Endothelial cell of umbilical vein (primary cell): Measurements from ENCODE around the gene TTN.

Source experiments
- POLR2AphosphoS5 ChIP-seq: IDR thresholded peaks from 2 replicates; pipeline ENCODE4 v1.6.1; 2012; ENCODE audit warnings: low read depth, mild to moderate bottlenecking, control low read depth, low read length, moderate library complexity; ENCODE audit not compliant: insufficient read depth
- TF ChIP-seq, protein P1 (sequence below), 2 donors: IDR thresholded peaks; 1 replicate in 1 of 2; 2 replicates in 1 of 2; pipeline ENCODE4 v1.5.1; 2011; ENCODE audit warnings: low read length in 2 of 2, mild to moderate bottlenecking in 2 of 2, moderate library complexity in 2 of 2, control low read depth in 1 of 2, inconsistent platforms in 1 of 2, low read depth in 1 of 2; ENCODE audit not compliant: insufficient read depth in 1 of 2; ENCODE audit errors: extremely low read depth in 1 of 2

DNA sequence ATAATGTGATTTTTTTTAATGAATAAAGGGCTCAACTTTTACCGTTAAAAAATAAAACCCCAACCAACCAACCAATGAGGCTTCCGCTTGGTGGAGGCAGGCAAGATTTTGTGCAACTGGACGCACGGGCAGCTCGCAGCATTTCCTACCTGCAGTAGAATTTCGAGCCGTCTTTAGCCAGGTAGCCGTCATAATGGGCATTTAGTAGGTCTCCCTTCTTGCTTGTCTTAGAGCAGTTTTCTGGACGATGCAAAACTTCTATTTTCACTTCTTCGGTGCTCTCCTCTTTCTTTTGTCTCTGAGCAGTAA lies 329.1 kb downstream of the TTN start:
- TF ChIP-seq, protein P1, sequence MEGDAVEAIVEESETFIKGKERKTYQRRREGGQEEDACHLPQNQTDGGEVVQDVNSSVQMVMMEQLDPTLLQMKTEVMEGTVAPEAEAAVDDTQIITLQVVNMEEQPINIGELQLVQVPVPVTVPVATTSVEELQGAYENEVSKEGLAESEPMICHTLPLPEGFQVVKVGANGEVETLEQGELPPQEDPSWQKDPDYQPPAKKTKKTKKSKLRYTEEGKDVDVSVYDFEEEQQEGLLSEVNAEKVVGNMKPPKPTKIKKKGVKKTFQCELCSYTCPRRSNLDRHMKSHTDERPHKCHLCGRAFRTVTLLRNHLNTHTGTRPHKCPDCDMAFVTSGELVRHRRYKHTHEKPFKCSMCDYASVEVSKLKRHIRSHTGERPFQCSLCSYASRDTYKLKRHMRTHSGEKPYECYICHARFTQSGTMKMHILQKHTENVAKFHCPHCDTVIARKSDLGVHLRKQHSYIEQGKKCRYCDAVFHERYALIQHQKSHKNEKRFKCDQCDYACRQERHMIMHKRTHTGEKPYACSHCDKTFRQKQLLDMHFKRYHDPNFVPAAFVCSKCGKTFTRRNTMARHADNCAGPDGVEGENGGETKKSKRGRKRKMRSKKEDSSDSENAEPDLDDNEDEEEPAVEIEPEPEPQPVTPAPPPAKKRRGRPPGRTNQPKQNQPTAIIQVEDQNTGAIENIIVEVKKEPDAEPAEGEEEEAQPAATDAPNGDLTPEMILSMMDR (IDR thresholded peaks at IDR 0.05; ENCODE audit: extremely low read depth in 1 of 2, insufficient read depth in 1 of 2, low read depth in 1 of 2, low read length in 2 of 2) = no peak
- no peak for TF ChIP-seq POLR2AphosphoS5
